ENCODE data around the gene SYS1. TPM values are rescaled to one million over a fixed set of nuclear protein-coding genes. Genes with fewer than 3 reads are reported as not detected.

The SYS1 gene
- total and polyA plus RNA-seq, 2 donors (not counting 1 experiment from before 2014, with no cell fraction given), result 25.3 to 57.7 TPM

GRCh38 chr20:45399018-45399417, 36.1 kb downstream of the SYS1 start:
- Histone ChIP-seq H3K79me2 (ENCODE audit: control insufficient read depth, insufficient read depth, low read length) (peaks cover 19% of the 10 kb centered on the region), H3K27ac (ENCODE audit: low read length in 2 of 2) (no peak overlapping the region), H3K9ac (ENCODE audit: low read length) (no peak overlapping the region), H3K27me3 (replicated peaks in 1 of 4; ENCODE audit: control extremely low read depth in 1 of 4, control insufficient read depth in 3 of 4, insufficient read depth in 4 of 4, low read length in 3 of 4) (no peaks in the 10 kb centered on the region), H3K4me2 (replicated peaks; ENCODE audit: low read depth, low read length, poor library complexity, severe bottlenecking) (no peak overlapping the region), H2AFZ (ENCODE audit: insufficient read depth, low read depth, low read length, poor library complexity, severe bottlenecking) (no peak overlapping the region), H4K20me1 (ENCODE audit: control insufficient read depth, insufficient read depth, low read length, poor library complexity, severe bottlenecking) (no peaks in the 10 kb centered on the region), H3K9me3 (ENCODE audit: control extremely low read depth in 1 of 3, control insufficient read depth in 2 of 3, insufficient read depth in 1 of 3, low read length in 2 of 3) (peaks cover 0 to 20% (median 15%) of the 10 kb centered on the region in 3 donors), H3K4me1 (ENCODE audit: control insufficient read depth in 2 of 2, insufficient read depth in 2 of 2, low read length in 2 of 2) (no peaks in the 10 kb centered on the region), H3K36me3 (replicated peaks in 1 of 2; ENCODE audit: control extremely low read depth in 1 of 2, control insufficient read depth in 1 of 2, extremely low read depth in 1 of 2, insufficient read depth in 2 of 2, low read length in 1 of 2) (peaks cover 0 to 4% of the 10 kb centered on the region in 2 experiments), H3K4me3 (ENCODE audit: control extremely low read depth in 1 of 5, extremely low read depth in 1 of 5, insufficient read depth in 1 of 5, low read depth in 2 of 5, low read length in 4 of 5) (no peak overlapping the region)
- H3K9me3 Mint-ChIP-seq (ENCODE audit: insufficient read depth), result peaks cover 12% of the 10 kb centered on the region
- H3K27ac Mint-ChIP-seq, result no peak overlapping the region
- TF ChIP-seq CTCF (IDR thresholded peaks at IDR 0.05), result no peak
- no peak for TF ChIP-seq EZH2 (IDR thresholded peaks at IDR 0.05; ENCODE audit: borderline replicate concordance, insufficient read depth, low read depth, low read length, poor library complexity, severe bottlenecking)
- intact Hi-C loops (cut with micrococcal nuclease), result no loop called here
- no CpG with 5 or more reads among the region's 1 CpG for WGBS (ENCODE audit: insufficient coverage)
- no peaks in the 10 kb centered on the region for H3K4me1 Mint-ChIP-seq
- CTCF ChIA-PET, result no interaction called here
- peaks cover 2% of the 10 kb centered on the region for H3K27me3 Mint-ChIP-seq
- POLR2A ChIA-PET, result no interaction called here
- no peak overlapping the region for H3K4me3 Mint-ChIP-seq
- ATAC-seq (ENCODE audit: low read depth), result no peak
- DNase-seq, result no peak

GRCh38 chr20:45400346-45401031, 37.5 kb downstream of the SYS1 start:
- Histone ChIP-seq H3K4me1 (ENCODE audit: control insufficient read depth in 2 of 2, insufficient read depth in 2 of 2, low read length in 2 of 2) (peaks cover 3% of the 10 kb centered on the region in 2 donors), H3K4me3 (ENCODE audit: control extremely low read depth in 1 of 5, extremely low read depth in 1 of 5, insufficient read depth in 1 of 5, low read depth in 2 of 5, low read length in 4 of 5) (no peak overlapping the region), H3K4me2 (replicated peaks; ENCODE audit: low read depth, low read length, poor library complexity, severe bottlenecking) (no peak overlapping the region), H3K27ac (ENCODE audit: low read length in 2 of 2) (no peak overlapping the region), H3K36me3 (replicated peaks in 1 of 2; ENCODE audit: control extremely low read depth in 1 of 2, control insufficient read depth in 1 of 2, extremely low read depth in 1 of 2, insufficient read depth in 2 of 2, low read length in 1 of 2) (no peaks in the 10 kb centered on the region), H3K79me2 (ENCODE audit: control insufficient read depth, insufficient read depth, low read length) (peaks cover 9% of the 10 kb centered on the region), H4K20me1 (ENCODE audit: control insufficient read depth, insufficient read depth, low read length, poor library complexity, severe bottlenecking) (no peaks in the 10 kb centered on the region), H3K27me3 (replicated peaks in 1 of 4; ENCODE audit: control extremely low read depth in 1 of 4, control insufficient read depth in 3 of 4, insufficient read depth in 4 of 4, low read length in 3 of 4) (no peaks in the 10 kb centered on the region), H2AFZ (ENCODE audit: insufficient read depth, low read depth, low read length, poor library complexity, severe bottlenecking) (no peak overlapping the region), H3K9me3 (ENCODE audit: control extremely low read depth in 1 of 3, control insufficient read depth in 2 of 3, insufficient read depth in 1 of 3, low read length in 2 of 3) (peaks cover 0 to 20% (median 15%) of the 10 kb centered on the region in 3 donors), H3K9ac (ENCODE audit: low read length) (no peak overlapping the region)
- DNase-seq (no peak), ATAC-seq (ENCODE audit: low read depth) (no peak)
- H3K27me3 Mint-ChIP-seq, result peaks cover 6% of the 10 kb centered on the region
- H3K4me1 Mint-ChIP-seq, result peaks cover 6% of the 10 kb centered on the region
- POLR2A ChIA-PET, result no interaction called here
- CTCF ChIA-PET, result no interaction called here
- TF ChIP-seq CTCF (IDR thresholded peaks at IDR 0.05) (no peak), EZH2 (IDR thresholded peaks at IDR 0.05; ENCODE audit: borderline replicate concordance, insufficient read depth, low read depth, low read length, poor library complexity, severe bottlenecking) (no peak)
- peaks cover 12% of the 10 kb centered on the region for H3K9me3 Mint-ChIP-seq (ENCODE audit: insufficient read depth)
- no peak overlapping the region for H3K4me3 Mint-ChIP-seq
- no peak overlapping the region for H3K27ac Mint-ChIP-seq
- intact Hi-C loops (cut with micrococcal nuclease), result no loop called here
- over 99% methylated on average over 6 of the region's 6 CpGs for WGBS (ENCODE audit: insufficient coverage)

Measured in B cell (primary cell).